Duodenal mucosa (tissue), 2 donors: ENCODE measurements around the gene HTR2A.

Experiments
- H3K27ac ChIP-seq: one replicate; pipeline ENCODE4 v1.7.0; 2013; ENCODE audit warnings: low read depth, low read length
- H3K27me3 ChIP-seq, 2 donors: one replicate each; pipeline ENCODE4 v1.7.0; 2013; ENCODE audit warnings: low read length in 2 of 2, control low read depth in 1 of 2; ENCODE audit not compliant: insufficient read depth in 2 of 2, control insufficient read depth in 1 of 2
- H3K36me3 ChIP-seq, 2 donors: one replicate each; pipeline ENCODE4 v1.7.0; 2013; ENCODE audit warnings: low read length in 2 of 2, control low read depth in 1 of 2; ENCODE audit not compliant: insufficient read depth in 2 of 2, control insufficient read depth in 1 of 2
- H3K4me1 ChIP-seq, 2 donors: one replicate each; pipeline ENCODE4 v1.7.0; 2013; ENCODE audit warnings: low read length in 2 of 2, control low read depth in 1 of 2; ENCODE audit not compliant: insufficient read depth in 2 of 2, control insufficient read depth in 1 of 2
- H3K4me3 ChIP-seq, 2 donors: one replicate each; pipeline ENCODE4 v1.7.0; 2013; ENCODE audit warnings: low read length in 2 of 2, low read depth in 1 of 2
- H3K9ac ChIP-seq, 2 donors: one replicate each; pipeline ENCODE4 v1.7.0; 2013; ENCODE audit warnings: low read length in 2 of 2, low read depth in 1 of 2
- H3K9me3 ChIP-seq, 2 donors: one replicate each; pipeline ENCODE4 v1.7.0; 2013; ENCODE audit warnings: low read length in 2 of 2, control low read depth in 1 of 2; ENCODE audit not compliant: control insufficient read depth in 1 of 2

The HTR2A gene

GRCh38 chr13:46881621-46882020 lies 15.2 kb downstream of the HTR2A start:
- H3K27me3 ChIP-seq, result peaks cover 0 to 3% of the 10 kb centered on the region in 2 donors
- no peak overlapping the region for H3K4me3 ChIP-seq
- no peaks in the 10 kb centered on the region for H3K4me1 ChIP-seq
- no peak overlapping the region for H3K27ac ChIP-seq
- H3K9me3 ChIP-seq, result no peaks in the 10 kb centered on the region
- H3K36me3 ChIP-seq, result no peaks in the 10 kb centered on the region
- no peak overlapping the region for H3K9ac ChIP-seq

- Histone ChIP-seq H3K9me3 (no peaks in the 10 kb centered on the region), H3K4me1 (no peaks in the 10 kb centered on the region), H3K9ac (no peak overlapping the region), H3K4me3 (no peak overlapping the region), H3K27me3 (no peaks in the 10 kb centered on the region), H3K27ac (no peak overlapping the region), H3K36me3 (no peaks in the 10 kb centered on the region)
Measured at GRCh38 chr13:46874006-46874405, 22.8 kb downstream of the HTR2A start.

- Histone ChIP-seq H3K9me3 (no peaks in the 10 kb centered on the region), H3K4me3 (no peak overlapping the region), H3K27me3 (no peaks in the 10 kb centered on the region), H3K27ac (no peak overlapping the region), H3K36me3 (no peaks in the 10 kb centered on the region), H3K4me1 (no peaks in the 10 kb centered on the region), H3K9ac (no peak overlapping the region)
Measured at GRCh38 chr13:46871557-46871956, 25.3 kb downstream of the HTR2A start.

DNA sequence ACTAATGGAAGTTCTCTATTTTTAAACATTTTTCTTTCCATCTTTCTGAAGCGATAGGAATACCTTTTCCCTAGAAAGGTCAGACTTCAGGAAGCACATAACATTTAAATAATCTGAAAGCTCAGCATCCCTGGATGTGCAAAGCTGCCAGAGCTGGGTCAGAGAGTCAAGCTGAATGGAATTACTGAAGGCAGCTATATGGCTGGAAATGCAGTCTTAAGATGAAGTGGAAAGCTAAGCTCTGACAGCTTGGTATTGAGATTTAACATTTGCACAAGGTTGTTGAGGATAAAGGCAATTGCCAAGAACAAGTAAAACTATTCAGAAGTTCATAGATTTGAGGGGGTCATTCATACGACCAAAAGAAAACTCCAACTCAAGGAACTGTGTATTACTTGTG lies 28.8 kb downstream of the HTR2A start:
- Histone ChIP-seq H3K27ac (no peak overlapping the region), H3K4me3 (no peak overlapping the region), H3K9me3 (no peaks in the 10 kb centered on the region), H3K27me3 (no peaks in the 10 kb centered on the region), H3K36me3 (no peaks in the 10 kb centered on the region), H3K4me1 (peaks cover 0 to 11% of the 10 kb centered on the region in 2 donors), H3K9ac (no peak overlapping the region)

GRCh38 chr13:46866150-46866549 lies 30.7 kb downstream of the HTR2A start:
- Histone ChIP-seq H3K9me3 (no peaks in the 10 kb centered on the region), H3K27me3 (no peaks in the 10 kb centered on the region), H3K27ac (no peak overlapping the region), H3K4me1 (peaks cover 0 to 11% of the 10 kb centered on the region in 2 donors), H3K4me3 (no peak overlapping the region), H3K9ac (no peak overlapping the region), H3K36me3 (no peaks in the 10 kb centered on the region)

- no peaks in the 10 kb centered on the region for H3K27me3 ChIP-seq
- no peak overlapping the region for H3K9ac ChIP-seq
- H3K4me3 ChIP-seq, result no peak overlapping the region
- no peaks in the 10 kb centered on the region for H3K36me3 ChIP-seq
- no peaks in the 10 kb centered on the region for H3K9me3 ChIP-seq
- peaks cover 0 to 11% of the 10 kb centered on the region in 2 donors for H3K4me1 ChIP-seq
- no peak overlapping the region for H3K27ac ChIP-seq
Measured at GRCh38 chr13:46864941-46865340, 31.9 kb downstream of the HTR2A start.

DNA sequence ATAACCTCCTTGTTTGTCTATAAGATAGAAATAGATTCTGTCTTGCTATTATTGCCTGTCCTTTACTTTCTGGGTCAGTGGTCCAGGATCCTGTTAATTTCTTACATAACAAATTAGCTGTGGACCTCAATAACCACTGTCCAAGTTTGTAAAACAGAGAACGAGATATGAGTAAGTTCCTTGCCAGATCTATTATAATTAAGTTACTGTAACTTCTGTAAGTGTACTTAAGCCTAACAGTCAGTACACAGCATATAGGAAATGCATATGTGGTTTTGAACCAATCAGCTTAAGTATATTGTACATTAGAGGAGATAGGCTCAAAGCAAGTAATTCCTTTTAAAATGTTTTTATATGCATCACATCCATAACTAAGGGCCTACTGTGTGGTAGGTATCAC lies 34.9 kb downstream of the HTR2A start:
- no peaks in the 10 kb centered on the region for H3K9me3 ChIP-seq
- H3K4me3 ChIP-seq, result no peak overlapping the region
- H3K9ac ChIP-seq, result no peak overlapping the region
- no peak overlapping the region for H3K27ac ChIP-seq
- H3K36me3 ChIP-seq, result no peaks in the 10 kb centered on the region
- H3K27me3 ChIP-seq, result no peaks in the 10 kb centered on the region
- H3K4me1 ChIP-seq, result peaks cover 0 to 11% of the 10 kb centered on the region in 2 donors

- Histone ChIP-seq H3K9ac (no peak overlapping the region), H3K27me3 (no peaks in the 10 kb centered on the region), H3K4me3 (no peak overlapping the region), H3K36me3 (no peaks in the 10 kb centered on the region), H3K27ac (no peak overlapping the region), H3K4me1 (peaks cover 0 to 4% of the 10 kb centered on the region in 2 donors), H3K9me3 (no peaks in the 10 kb centered on the region)
Measured at GRCh38 chr13:46860722-46861121, 36.1 kb downstream of the HTR2A start.

DNA sequence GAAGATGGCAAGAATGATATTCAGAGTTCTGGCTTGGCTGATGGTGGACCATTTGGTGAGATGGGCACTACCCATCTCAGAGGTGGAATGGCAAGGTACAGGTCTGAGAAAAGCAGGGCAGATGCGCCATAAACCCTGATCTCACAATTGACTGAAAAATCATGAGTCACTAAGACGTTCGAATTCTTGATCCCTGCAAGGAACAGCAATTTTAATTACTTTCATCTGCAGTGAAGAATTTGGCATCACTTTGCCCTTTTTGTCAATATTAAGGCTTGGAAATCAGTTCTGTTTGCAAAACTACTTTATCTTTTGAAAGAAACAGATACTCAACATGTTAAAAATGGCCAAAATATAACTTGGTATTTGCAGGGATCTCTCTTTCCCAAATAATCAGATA lies 38.1 kb downstream of the HTR2A start:
- no peak overlapping the region for H3K9ac ChIP-seq

GRCh38 chr13:46858163-46858562 lies 38.7 kb downstream of the HTR2A start:
- no peak overlapping the region for H3K9ac ChIP-seq
- H3K4me3 ChIP-seq, result no peak overlapping the region
- H3K9me3 ChIP-seq, result no peaks in the 10 kb centered on the region
- H3K36me3 ChIP-seq, result no peaks in the 10 kb centered on the region
- H3K27me3 ChIP-seq, result no peaks in the 10 kb centered on the region
- no peak overlapping the region for H3K27ac ChIP-seq
- H3K4me1 ChIP-seq, result no peaks in the 10 kb centered on the region

More for the DNA sequence above, 38.1 kb downstream of the HTR2A start:
- no peak overlapping the region for H3K4me3 ChIP-seq
- no peaks in the 10 kb centered on the region for H3K4me1 ChIP-seq
- H3K36me3 ChIP-seq, result no peaks in the 10 kb centered on the region
- H3K9me3 ChIP-seq, result no peaks in the 10 kb centered on the region
- H3K27ac ChIP-seq, result no peak overlapping the region
- H3K27me3 ChIP-seq, result no peaks in the 10 kb centered on the region

- no peak overlapping the region for H3K9ac ChIP-seq
- no peak overlapping the region for H3K27ac ChIP-seq
Measured at GRCh38 chr13:46855664-46856063, 41.2 kb downstream of the HTR2A start.

More at GRCh38 chr13:46855664-46856063, 41.2 kb downstream of the HTR2A start:
- Histone ChIP-seq H3K36me3 (no peaks in the 10 kb centered on the region), H3K27me3 (no peaks in the 10 kb centered on the region), H3K4me3 (no peak overlapping the region), H3K9me3 (no peaks in the 10 kb centered on the region), H3K4me1 (no peaks in the 10 kb centered on the region)
